GM18873 (cell line): Measurements from ENCODE around the gene IGFBP1.
A peak's percentile ranks its signal among the peaks of the same experiment; 100 is the strongest.

Experiments used
- ATAC-seq: cut with Tn5 transposase; IDR thresholded peaks from one replicate; pipeline ENCODE4 v1.9.1; 2021; ENCODE audit warnings: mild to moderate bottlenecking, moderate library complexity, moderate number of reproducible peaks; ENCODE audit not compliant: unreplicated experiment, low FRiP score

The IGFBP1 gene

GRCh38 chr7:45897042-45897690 is 8.9 kb downstream of the IGFBP1 start:
- ATAC-seq = no peak

- no peak for ATAC-seq
Observed at GRCh38 chr7:45898222-45898621, 9.9 kb downstream of the IGFBP1 start.

- no peak for ATAC-seq
Observed at GRCh38 chr7:45901566-45901965, 13.3 kb downstream of the IGFBP1 start.

- ATAC-seq = no peak
Observed at GRCh38 chr7:45902820-45903219, 14.5 kb downstream of the IGFBP1 start.

GRCh38 chr7:45909561-45909960 is 21.3 kb downstream of the IGFBP1 start:
- ATAC-seq = no peak

- ATAC-seq = no peak
Observed at GRCh38 chr7:45910855-45911254, 22.6 kb downstream of the IGFBP1 start.

- no peak for ATAC-seq
Observed at GRCh38 chr7:45911311-45911710, 23.0 kb downstream of the IGFBP1 start.

GRCh38 chr7:45912972-45913371 is 24.7 kb downstream of the IGFBP1 start:
- ATAC-seq = no peak

- no peak for ATAC-seq
Observed at GRCh38 chr7:45914911-45915310, 26.6 kb downstream of the IGFBP1 start.

GRCh38 chr7:45915606-45916005 is 27.3 kb downstream of the IGFBP1 start:
- no peak for ATAC-seq

GRCh38 chr7:45917064-45917463 is 28.8 kb downstream of the IGFBP1 start:
- no peak for ATAC-seq

- ATAC-seq = peak; percentile 73
Observed at GRCh38 chr7:45917658-45918057, 29.4 kb downstream of the IGFBP1 start.

- no peak for ATAC-seq
Observed at GRCh38 chr7:45918556-45918955, 30.3 kb downstream of the IGFBP1 start.

- ATAC-seq = no peak
Observed at GRCh38 chr7:45919231-45919784, 31.0 kb downstream of the IGFBP1 start.

- no peak for ATAC-seq
Observed at GRCh38 chr7:45919993-45920459, 31.7 kb downstream of the IGFBP1 start.

- no peak for ATAC-seq
Observed at GRCh38 chr7:45920502-45921380, 32.5 kb downstream of the IGFBP1 start, which contains the start of gene IGFBP3. Gene IGFBP3, minus strand, starts transcription at chr7:45921272. Its CDS starts 132 bp downstream, at chr7:45921140.

GRCh38 chr7:45921381-45921698 is 33.1 kb downstream of the IGFBP1 start:
- no peak for ATAC-seq

- no peak for ATAC-seq
Observed at GRCh38 chr7:45921699-45922519, 33.6 kb downstream of the IGFBP1 start.

GRCh38 chr7:45922810-45923209 is 34.5 kb downstream of the IGFBP1 start:
- ATAC-seq = no peak

GRCh38 chr7:45923290-45923689 is 35.0 kb downstream of the IGFBP1 start:
- ATAC-seq = no peak

GRCh38 chr7:45923818-45924217 is 35.5 kb downstream of the IGFBP1 start:
- no peak for ATAC-seq
